Erythroblast (primary cell): ENCODE measurements around the gene HPCAL1.

Source experiments
- DNase-seq, 2 experiments: peaks; one replicate each; lab custom pipeline; 2025; lab: John Stamatoyannopoulos, UW
- GATA1 ChIP-seq: IDR thresholded peaks from 2 replicates; pipeline ENCODE4 v1.6.1; 2011; ENCODE audit warnings: low read depth, mild to moderate bottlenecking, control low read depth, low read length, moderate library complexity
- POLR2A ChIP-seq: IDR thresholded peaks from 2 replicates; pipeline ENCODE4 v1.6.1; 2011; ENCODE audit warnings: mild to moderate bottlenecking, low read length

Gene HPCAL1

GRCh38 chr2:10375570-10376281, 73.0 kb downstream of the HPCAL1 start:
- no peak for DNase-seq

GRCh38 chr2:10377052-10377746, 74.5 kb downstream of the HPCAL1 start:
- TF ChIP-seq GATA1 (no peak), POLR2A (no peak)
- DNase-seq: no peak

More at GRCh38 chr2:10375570-10376281, 73.0 kb downstream of the HPCAL1 start:
- TF ChIP-seq GATA1: no peak
- no peak for TF ChIP-seq POLR2A

- no peak for TF ChIP-seq GATA1
- TF ChIP-seq POLR2A: no peak
- no peak for DNase-seq
Measured at GRCh38 chr2:10377747-10378085, 75.0 kb downstream of the HPCAL1 start.

GRCh38 chr2:10378189-10378588, 75.5 kb downstream of the HPCAL1 start:
- DNase-seq: no peak
- TF ChIP-seq GATA1 (no peak), POLR2A (no peak)

GRCh38 chr2:10380048-10380926, 77.6 kb downstream of the HPCAL1 start:
- TF ChIP-seq GATA1 (no peak), POLR2A (no peak)
- DNase-seq: no peak

- TF ChIP-seq GATA1: no peak
- no peak for TF ChIP-seq POLR2A
- no peak for DNase-seq
Measured at GRCh38 chr2:10381997-10382353, 79.3 kb downstream of the HPCAL1 start.

- DNase-seq: no peak
- TF ChIP-seq GATA1: no peak
- no peak for TF ChIP-seq POLR2A
Measured at GRCh38 chr2:10382354-10383061, 79.8 kb downstream of the HPCAL1 start.

- TF ChIP-seq POLR2A (no peak), GATA1 (no peak)
- DNase-seq: no peak
Measured at GRCh38 chr2:10383960-10384734, 81.4 kb downstream of the HPCAL1 start.

- TF ChIP-seq POLR2A (no peak), GATA1 (no peak)
- DNase-seq: no peak
Measured at GRCh38 chr2:10385501-10385900, 82.8 kb downstream of the HPCAL1 start.

- no peak for DNase-seq
- TF ChIP-seq GATA1 (no peak), POLR2A (no peak)
Measured at GRCh38 chr2:10385933-10386773, 83.4 kb downstream of the HPCAL1 start.

- no peak for DNase-seq
- TF ChIP-seq POLR2A: no peak
- TF ChIP-seq GATA1: no peak
Measured at GRCh38 chr2:10387033-10387432, 84.3 kb downstream of the HPCAL1 start.
